ENCODE results near the gene MTCL1. TPM values are rescaled to one million over a fixed set of nuclear protein-coding genes. Genes with fewer than 3 reads are reported as not detected.

The MTCL1 gene
- total and polyA plus RNA-seq, 10 of the 15 experiments (the other 5 are each of a cell fraction or from before 2014, with no cell fraction given) = 0.03 to 0.36 (median 0.13) TPM; not detected in 4

GRCh38 chr18:8657873-8658470 lies 47.4 kb upstream of the MTCL1 start:
- H3K27me3 ChIP-seq (replicated peaks in 1 of 2; ENCODE audit: control insufficient read depth in 2 of 2, insufficient read depth in 2 of 2, low read length in 1 of 2) = no peaks in the 10 kb centered on the region; a peak in 1 of 4 replicates
- POLR2A ChIA-PET = no interaction called here
- DNase-seq (ENCODE audit: low read depth, low spot score) (no peak), ATAC-seq (no peak), FAIRE-seq (no peak)
- no peak overlapping the region for H2AFZ ChIP-seq (ENCODE audit: control insufficient read depth, low read depth, low read length)
- no peak overlapping the region for H3K4me2 ChIP-seq (ENCODE audit: control insufficient read depth, insufficient read depth)
- no TSS peak for BruUV-seq (replicated peaks)
- WGBS (ENCODE audit: insufficient coverage, insufficient replicate concordance, low lambda C conversion rate, missing lambda C conversion rate) = 35% methylated on average over 14 of the region's 14 CpGs
- SMC1A ChIA-PET (ENCODE audit: uncharacterized antibody, unreplicated experiment) = interaction anchor here (1.4 kb wide), 1 partner anchor 330 kb away, joined by 4 read pairs; no protein-coding TSS in a partner anchor
- TF ChIP-seq ZBTB33 (IDR thresholded peaks at IDR 0.05) (no peak), STAT1 (conservative IDR thresholded peaks at IDR 0.05) (no peak), WRNIP1 (IDR thresholded peaks at IDR 0.05; ENCODE audit: borderline replicate concordance, low read depth, low read length) (no peak), FOXM1 (IDR thresholded peaks at IDR 0.05; ENCODE audit: low read depth, low read length) (no peak), BMI1 (IDR thresholded peaks at IDR 0.05; ENCODE audit: borderline replicate concordance) (peak; percentile 55; the same call in 1 of the 2 replicates), IRF3 (IDR thresholded peaks at IDR 0.05) (no peak)
- TF ChIP-seq, protein P1, sequence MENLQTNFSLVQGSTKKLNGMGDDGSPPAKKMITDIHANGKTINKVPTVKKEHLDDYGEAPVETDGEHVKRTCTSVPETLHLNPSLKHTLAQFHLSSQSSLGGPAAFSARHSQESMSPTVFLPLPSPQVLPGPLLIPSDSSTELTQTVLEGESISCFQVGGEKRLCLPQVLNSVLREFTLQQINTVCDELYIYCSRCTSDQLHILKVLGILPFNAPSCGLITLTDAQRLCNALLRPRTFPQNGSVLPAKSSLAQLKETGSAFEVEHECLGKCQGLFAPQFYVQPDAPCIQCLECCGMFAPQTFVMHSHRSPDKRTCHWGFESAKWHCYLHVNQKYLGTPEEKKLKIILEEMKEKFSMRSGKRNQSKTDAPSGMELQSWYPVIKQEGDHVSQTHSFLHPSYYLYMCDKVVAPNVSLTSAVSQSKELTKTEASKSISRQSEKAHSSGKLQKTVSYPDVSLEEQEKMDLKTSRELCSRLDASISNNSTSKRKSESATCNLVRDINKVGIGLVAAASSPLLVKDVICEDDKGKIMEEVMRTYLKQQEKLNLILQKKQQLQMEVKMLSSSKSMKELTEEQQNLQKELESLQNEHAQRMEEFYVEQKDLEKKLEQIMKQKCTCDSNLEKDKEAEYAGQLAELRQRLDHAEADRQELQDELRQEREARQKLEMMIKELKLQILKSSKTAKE (IDR thresholded peaks at IDR 0.05; ENCODE audit: low read depth, poor library complexity, severe bottlenecking) = no peak
- TF ChIP-seq, protein P2, sequence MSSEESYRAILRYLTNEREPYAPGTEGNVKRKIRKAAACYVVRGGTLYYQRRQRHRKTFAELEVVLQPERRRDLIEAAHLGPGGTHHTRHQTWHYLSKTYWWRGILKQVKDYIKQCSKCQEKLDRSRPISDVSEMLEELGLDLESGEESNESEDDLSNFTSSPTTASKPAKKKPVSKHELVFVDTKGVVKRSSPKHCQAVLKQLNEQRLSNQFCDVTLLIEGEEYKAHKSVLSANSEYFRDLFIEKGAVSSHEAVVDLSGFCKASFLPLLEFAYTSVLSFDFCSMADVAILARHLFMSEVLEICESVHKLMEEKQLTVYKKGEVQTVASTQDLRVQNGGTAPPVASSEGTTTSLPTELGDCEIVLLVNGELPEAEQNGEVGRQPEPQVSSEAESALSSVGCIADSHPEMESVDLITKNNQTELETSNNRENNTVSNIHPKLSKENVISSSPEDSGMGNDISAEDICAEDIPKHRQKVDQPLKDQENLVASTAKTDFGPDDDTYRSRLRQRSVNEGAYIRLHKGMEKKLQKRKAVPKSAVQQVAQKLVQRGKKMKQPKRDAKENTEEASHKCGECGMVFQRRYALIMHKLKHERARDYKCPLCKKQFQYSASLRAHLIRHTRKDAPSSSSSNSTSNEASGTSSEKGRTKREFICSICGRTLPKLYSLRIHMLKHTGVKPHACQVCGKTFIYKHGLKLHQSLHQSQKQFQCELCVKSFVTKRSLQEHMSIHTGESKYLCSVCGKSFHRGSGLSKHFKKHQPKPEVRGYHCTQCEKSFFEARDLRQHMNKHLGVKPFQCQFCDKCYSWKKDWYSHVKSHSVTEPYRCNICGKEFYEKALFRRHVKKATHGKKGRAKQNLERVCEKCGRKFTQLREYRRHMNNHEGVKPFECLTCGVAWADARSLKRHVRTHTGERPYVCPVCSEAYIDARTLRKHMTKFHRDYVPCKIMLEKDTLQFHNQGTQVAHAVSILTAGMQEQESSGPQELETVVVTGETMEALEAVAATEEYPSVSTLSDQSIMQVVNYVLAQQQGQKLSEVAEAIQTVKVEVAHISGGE (CRISPR knock-in tag; IDR thresholded peaks at IDR 0.05) = no peak
- intact Hi-C loops (cut with micrococcal nuclease; ENCODE audit: unreplicated experiment) = loop anchor here (10.0 kb wide), 1 partner anchor 487 kb away; no protein-coding TSS in a partner anchor
- no peaks in the 10 kb centered on the region for H3K9me3 ChIP-seq (replicated peaks; ENCODE audit: control insufficient read depth, insufficient read depth, low read length)
- RAD21 ChIA-PET (ENCODE audit: unreplicated experiment) = interaction anchor here (1.2 kb wide), 1 partner anchor 330 kb away, joined by 5 read pairs; no protein-coding TSS in a partner anchor
- in situ Hi-C loops (cut with MboI) = loop anchor here (5.0 kb wide), 1 partner anchor 329 kb away; no protein-coding TSS in a partner anchor
- no peaks in the 10 kb centered on the region for H3K4me1 ChIP-seq (ENCODE audit: control insufficient read depth, insufficient read depth, low read length)
- no peak overlapping the region for H3K4me3 ChIP-seq
- H3K9ac ChIP-seq (ENCODE audit: control insufficient read depth, insufficient read depth, low read length) = no peak overlapping the region
- no peaks in the 10 kb centered on the region for H3K79me2 ChIP-seq (ENCODE audit: control insufficient read depth, insufficient read depth, low read length)
- no peak overlapping the region for H3K27ac ChIP-seq (ENCODE audit: control insufficient read depth, insufficient read depth)
- CTCF ChIA-PET = interaction anchor here (1.4 kb wide), 1 partner anchor 330 kb away, joined by 7 read pairs; no protein-coding TSS in a partner anchor
- H3K36me3 ChIP-seq (ENCODE audit: control insufficient read depth in 2 of 2, insufficient read depth in 2 of 2, low read length in 1 of 2) = no peaks in the 10 kb centered on the region
- no peaks in the 10 kb centered on the region for H4K20me1 ChIP-seq (ENCODE audit: control insufficient read depth, insufficient read depth)

Measured in GM12878 (cell line).